Liver (tissue), 9 donors: ENCODE results near the gene ADARB1. TPM values are rescaled to one million over a fixed set of nuclear protein-coding genes. Genes with fewer than 3 reads are reported as not detected.

Source experiments
- DNase-seq: peaks from one replicate; pipeline ENCODE4 v3.0.0-alpha.2; 2017; ENCODE audit warnings: low spot score
- H3K27ac ChIP-seq, 2 donors: one replicate each; pipeline ENCODE4 v1.7.0; 2013; ENCODE audit warnings: inconsistent platforms in 2 of 2, low read length in 2 of 2, control low read depth in 1 of 2, low read depth in 1 of 2, mild to moderate bottlenecking in 1 of 2
- H3K27me3 ChIP-seq, 4 donors: one replicate each; pipeline versions ENCODE4 v1.6.1 to v1.7.0; 2013; ENCODE audit warnings: low read length in 3 of 4, inconsistent platforms in 1 of 4, mild to moderate bottlenecking in 1 of 4, moderate library complexity in 1 of 4; ENCODE audit not compliant: control insufficient read depth in 4 of 4, insufficient read depth in 4 of 4
- H3K36me3 ChIP-seq, 4 donors: one replicate each; pipeline versions ENCODE4 v1.6.1 to v1.7.0; 2013; ENCODE audit warnings: low read length in 3 of 4, mild to moderate bottlenecking in 3 of 4, low read depth in 1 of 4, moderate library complexity in 1 of 4; ENCODE audit not compliant: control insufficient read depth in 4 of 4, insufficient read depth in 3 of 4
- H3K4me1 ChIP-seq, 4 donors: one replicate each; pipeline versions ENCODE4 v1.6.1 to v1.7.0; 2013; ENCODE audit warnings: low read length in 3 of 4, mild to moderate bottlenecking in 3 of 4, moderate library complexity in 1 of 4; ENCODE audit not compliant: control insufficient read depth in 4 of 4, insufficient read depth in 4 of 4
- H3K4me3 ChIP-seq, 3 donors: one replicate each; pipeline versions ENCODE4 v1.6.1 to v1.7.0; 2013; ENCODE audit warnings: low read length in 3 of 3, control low read depth in 1 of 3, low read depth in 1 of 3, mild to moderate bottlenecking in 1 of 3
- H3K9ac ChIP-seq, 2 donors: one replicate each; pipeline ENCODE4 v1.7.0; 2013; ENCODE audit warnings: low read length in 2 of 2, mild to moderate bottlenecking in 2 of 2, moderate library complexity in 2 of 2, control low read depth in 1 of 2, low read depth in 1 of 2
- H3K9me3 ChIP-seq, 4 donors: one replicate each; pipeline versions ENCODE4 v1.6.1 to v1.7.0; 2013; ENCODE audit warnings: low read length in 3 of 4; ENCODE audit not compliant: control insufficient read depth in 4 of 4
- GABPA ChIP-seq, 2 donors: IDR thresholded peaks in 1 of 2; conservative IDR thresholded peaks in 1 of 2; 2 replicates each; pipeline ENCODE4 v1.6.1; 2016; ENCODE audit warnings: antibody characterized with exemption in 2 of 2, mild to moderate bottlenecking in 1 of 2, moderate library complexity in 1 of 2
- HNF4A ChIP-seq, 2 donors: conservative IDR thresholded peaks; 2 replicates each; pipeline ENCODE4 v1.6.1; 2016; ENCODE audit warnings: antibody characterized with exemption in 2 of 2, mild to moderate bottlenecking in 2 of 2
- HNF4G ChIP-seq: IDR thresholded peaks from 2 replicates; pipeline ENCODE4 v1.6.1; 2016; ENCODE audit warnings: antibody characterized with exemption
- JUND ChIP-seq, 2 donors: IDR thresholded peaks; 2 replicates each; pipeline ENCODE4 v1.6.1; 2016; ENCODE audit warnings: antibody characterized with exemption in 2 of 2
- NR2F2 ChIP-seq: IDR thresholded peaks from 2 replicates; pipeline ENCODE4 v1.6.1; 2016; ENCODE audit warnings: antibody characterized with exemption
- RAD21 ChIP-seq, 2 donors: IDR thresholded peaks; 2 replicates each; pipeline ENCODE4 v1.6.1; 2016; ENCODE audit warnings: antibody characterized with exemption in 2 of 2, mild to moderate bottlenecking in 2 of 2
- RXRA ChIP-seq, 2 donors: IDR thresholded peaks; 2 replicates each; pipeline ENCODE4 v1.6.1; 2017 to 2018; ENCODE audit warnings: antibody characterized with exemption in 2 of 2, mild to moderate bottlenecking in 1 of 2
- TAF1 ChIP-seq: conservative IDR thresholded peaks from 2 replicates; pipeline ENCODE4 v1.6.1; 2016; ENCODE audit warnings: antibody characterized with exemption, mild to moderate bottlenecking
- YY1 ChIP-seq: IDR thresholded peaks from 2 replicates; pipeline ENCODE4 v1.6.1; 2016; ENCODE audit warnings: antibody characterized with exemption, mild to moderate bottlenecking
- WGBS: extraction: QIAGEN DNeasy Blood & Tissue Kit; methylation state at CpG from one replicate; pipeline ENCODE4 v1.1.7; 2013; 5-methylcytosine and 5-hydroxymethylcytosine counted together
- polyA plus RNA-seq, 2 donors: library from polyadenylated mRNA; stranded (reverse) in 1 of 2; unstranded in 1 of 2; fragments of 200-250 nt in 1 of 2; fragments of >200 nt in 1 of 2; fragmentation: Nextera tagmentation in 1 of 2; extraction: Ambion mirVana in 1 of 2; gene quantifications; one replicate each; pipeline versions ENCODE4 v1.2.1 to v1.2.3, GENCODE V29; 2013 to 2015
- total RNA-seq, 2 donors: library from RNA; depleted of rRNA; stranded (reverse); fragments of >200 nt; gene quantifications; one replicate each; pipeline ENCODE4 v1.2.3, GENCODE V29; 2014
- TF ChIP-seq, protein P1 (sequence below): IDR thresholded peaks from 2 replicates; pipeline ENCODE4 v1.6.1; 2016; ENCODE audit warnings: antibody characterized with exemption
- TF ChIP-seq, protein P2 (sequence below): IDR thresholded peaks from 2 replicates; pipeline ENCODE4 v1.6.1; 2016; ENCODE audit warnings: antibody characterized with exemption, mild to moderate bottlenecking
- TF ChIP-seq, protein P3 (sequence below): IDR thresholded peaks from 2 replicates; pipeline ENCODE4 v1.6.1; 2016; ENCODE audit warnings: antibody characterized with exemption
- TF ChIP-seq, protein P4 (sequence below): IDR thresholded peaks from 2 replicates; pipeline ENCODE4 v1.6.1; 2016; ENCODE audit warnings: antibody characterized with exemption
- donor health status: healthy.
- donor health status: healthy.
- donor health status: healthy.
- donor health status: healthy.
- donor health status: healthy.

Gene ADARB1
- total and polyA plus RNA-seq, 4 donors = 1.6 to 7.8 (median 2.9) TPM

DNA sequence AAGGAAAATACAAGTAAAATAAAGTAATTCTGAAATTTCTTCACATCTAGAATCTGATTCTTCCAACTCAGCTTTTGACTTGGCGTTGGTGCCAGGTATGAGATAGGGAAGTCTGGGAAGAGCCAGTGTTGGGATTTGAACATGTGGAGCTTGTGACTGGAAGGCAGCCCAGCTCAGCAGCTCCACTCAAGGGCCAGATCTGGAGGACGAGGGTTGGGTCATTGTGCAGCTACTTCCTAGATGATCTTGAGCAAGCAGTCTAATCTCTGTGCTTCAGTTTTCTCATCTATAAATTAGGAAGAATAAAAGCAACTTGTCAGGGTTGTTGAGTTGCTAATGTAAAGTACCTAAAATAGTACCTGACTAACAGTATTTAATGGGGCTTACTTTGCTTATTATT lies 5.0 kb downstream of the ADARB1 start:
- no peak for DNase-seq
- no peak overlapping the region for H3K9ac ChIP-seq
- TF ChIP-seq YY1 (no peak), GABPA (IDR thresholded peaks at IDR 0.05 in 1 of 2, conservative IDR thresholded peaks at IDR 0.05 in 1 of 2) (no peak), HNF4G (no peak), RXRA (IDR thresholded peaks at IDR 0.05) (no peak), TAF1 (no peak)
- no peaks in the 10 kb centered on the region for H3K36me3 ChIP-seq
- peaks cover 3 to 9% (median 8%) of the 10 kb centered on the region in 4 donors for H3K4me1 ChIP-seq
- no peak overlapping the region for H3K4me3 ChIP-seq
- 81% methylated on average over 2 of the region's 2 CpGs for WGBS
- H3K9me3 ChIP-seq = no peaks in the 10 kb centered on the region
- H3K27ac ChIP-seq = no peak overlapping the region
- H3K27me3 ChIP-seq = no peaks in the 10 kb centered on the region

DNA sequence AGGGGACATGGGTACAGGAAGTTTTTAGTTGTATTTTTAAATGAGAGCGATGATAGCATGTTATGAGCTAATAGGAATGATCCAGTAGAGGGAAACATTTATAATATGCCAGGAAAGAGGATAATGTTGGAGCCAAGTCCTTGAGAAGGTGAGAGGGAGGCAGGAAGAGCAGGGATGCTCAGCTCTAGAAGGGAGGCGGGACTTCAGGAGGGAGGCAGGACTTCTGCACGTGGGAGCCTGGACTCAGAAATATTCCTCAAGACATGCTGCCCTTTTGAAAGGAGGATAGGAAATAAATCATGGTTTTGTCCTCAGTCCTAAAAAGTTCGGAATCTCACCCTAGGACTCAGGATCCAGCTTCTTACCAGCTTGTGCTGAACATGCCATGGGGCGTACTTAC lies 5.9 kb downstream of the ADARB1 start:
- no peak for DNase-seq
- Histone ChIP-seq H3K36me3 (no peaks in the 10 kb centered on the region), H3K9ac (no peak overlapping the region), H3K4me3 (no peak overlapping the region), H3K9me3 (no peaks in the 10 kb centered on the region), H3K27me3 (no peaks in the 10 kb centered on the region), H3K27ac (no peak overlapping the region), H3K4me1 (peaks cover 2 to 5% (median 4%) of the 10 kb centered on the region in 4 donors)
- TF ChIP-seq RAD21 (IDR thresholded peaks at IDR 0.05) = no peak
- TF ChIP-seq, protein P1, sequence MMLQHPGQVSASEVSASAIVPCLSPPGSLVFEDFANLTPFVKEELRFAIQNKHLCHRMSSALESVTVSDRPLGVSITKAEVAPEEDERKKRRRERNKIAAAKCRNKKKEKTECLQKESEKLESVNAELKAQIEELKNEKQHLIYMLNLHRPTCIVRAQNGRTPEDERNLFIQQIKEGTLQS = no peak
- TF ChIP-seq, protein P2, sequence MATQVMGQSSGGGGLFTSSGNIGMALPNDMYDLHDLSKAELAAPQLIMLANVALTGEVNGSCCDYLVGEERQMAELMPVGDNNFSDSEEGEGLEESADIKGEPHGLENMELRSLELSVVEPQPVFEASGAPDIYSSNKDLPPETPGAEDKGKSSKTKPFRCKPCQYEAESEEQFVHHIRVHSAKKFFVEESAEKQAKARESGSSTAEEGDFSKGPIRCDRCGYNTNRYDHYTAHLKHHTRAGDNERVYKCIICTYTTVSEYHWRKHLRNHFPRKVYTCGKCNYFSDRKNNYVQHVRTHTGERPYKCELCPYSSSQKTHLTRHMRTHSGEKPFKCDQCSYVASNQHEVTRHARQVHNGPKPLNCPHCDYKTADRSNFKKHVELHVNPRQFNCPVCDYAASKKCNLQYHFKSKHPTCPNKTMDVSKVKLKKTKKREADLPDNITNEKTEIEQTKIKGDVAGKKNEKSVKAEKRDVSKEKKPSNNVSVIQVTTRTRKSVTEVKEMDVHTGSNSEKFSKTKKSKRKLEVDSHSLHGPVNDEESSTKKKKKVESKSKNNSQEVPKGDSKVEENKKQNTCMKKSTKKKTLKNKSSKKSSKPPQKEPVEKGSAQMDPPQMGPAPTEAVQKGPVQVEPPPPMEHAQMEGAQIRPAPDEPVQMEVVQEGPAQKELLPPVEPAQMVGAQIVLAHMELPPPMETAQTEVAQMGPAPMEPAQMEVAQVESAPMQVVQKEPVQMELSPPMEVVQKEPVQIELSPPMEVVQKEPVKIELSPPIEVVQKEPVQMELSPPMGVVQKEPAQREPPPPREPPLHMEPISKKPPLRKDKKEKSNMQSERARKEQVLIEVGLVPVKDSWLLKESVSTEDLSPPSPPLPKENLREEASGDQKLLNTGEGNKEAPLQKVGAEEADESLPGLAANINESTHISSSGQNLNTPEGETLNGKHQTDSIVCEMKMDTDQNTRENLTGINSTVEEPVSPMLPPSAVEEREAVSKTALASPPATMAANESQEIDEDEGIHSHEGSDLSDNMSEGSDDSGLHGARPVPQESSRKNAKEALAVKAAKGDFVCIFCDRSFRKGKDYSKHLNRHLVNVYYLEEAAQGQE = no peak
- TF ChIP-seq NR2F2 = no peak
- TF ChIP-seq HNF4G = no peak
- TF ChIP-seq, protein P3, sequence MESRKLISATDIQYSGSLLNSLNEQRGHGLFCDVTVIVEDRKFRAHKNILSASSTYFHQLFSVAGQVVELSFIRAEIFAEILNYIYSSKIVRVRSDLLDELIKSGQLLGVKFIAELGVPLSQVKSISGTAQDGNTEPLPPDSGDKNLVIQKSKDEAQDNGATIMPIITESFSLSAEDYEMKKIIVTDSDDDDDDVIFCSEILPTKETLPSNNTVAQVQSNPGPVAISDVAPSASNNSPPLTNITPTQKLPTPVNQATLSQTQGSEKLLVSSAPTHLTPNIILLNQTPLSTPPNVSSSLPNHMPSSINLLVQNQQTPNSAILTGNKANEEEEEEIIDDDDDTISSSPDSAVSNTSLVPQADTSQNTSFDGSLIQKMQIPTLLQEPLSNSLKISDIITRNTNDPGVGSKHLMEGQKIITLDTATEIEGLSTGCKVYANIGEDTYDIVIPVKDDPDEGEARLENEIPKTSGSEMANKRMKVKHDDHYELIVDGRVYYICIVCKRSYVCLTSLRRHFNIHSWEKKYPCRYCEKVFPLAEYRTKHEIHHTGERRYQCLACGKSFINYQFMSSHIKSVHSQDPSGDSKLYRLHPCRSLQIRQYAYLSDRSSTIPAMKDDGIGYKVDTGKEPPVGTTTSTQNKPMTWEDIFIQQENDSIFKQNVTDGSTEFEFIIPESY = no peak
- no peak for TF ChIP-seq TAF1
- TF ChIP-seq, protein P4, sequence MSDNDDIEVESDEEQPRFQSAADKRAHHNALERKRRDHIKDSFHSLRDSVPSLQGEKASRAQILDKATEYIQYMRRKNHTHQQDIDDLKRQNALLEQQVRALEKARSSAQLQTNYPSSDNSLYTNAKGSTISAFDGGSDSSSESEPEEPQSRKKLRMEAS = no peak
- TF ChIP-seq RXRA (IDR thresholded peaks at IDR 0.05) = no peak
- TF ChIP-seq JUND (IDR thresholded peaks at IDR 0.05) = no peak
- TF ChIP-seq HNF4A (conservative IDR thresholded peaks at IDR 0.05) = no peak
- 88% methylated on average over 5 of the region's 5 CpGs for WGBS
